Effector CD8-positive, alpha-beta T cell (primary cell): ENCODE data around the gene DDB1.

Experiments used
- DNase-seq: peaks from one replicate; lab custom pipeline; 2025; lab: John Stamatoyannopoulos, UW

DDB1 gene

DNA sequence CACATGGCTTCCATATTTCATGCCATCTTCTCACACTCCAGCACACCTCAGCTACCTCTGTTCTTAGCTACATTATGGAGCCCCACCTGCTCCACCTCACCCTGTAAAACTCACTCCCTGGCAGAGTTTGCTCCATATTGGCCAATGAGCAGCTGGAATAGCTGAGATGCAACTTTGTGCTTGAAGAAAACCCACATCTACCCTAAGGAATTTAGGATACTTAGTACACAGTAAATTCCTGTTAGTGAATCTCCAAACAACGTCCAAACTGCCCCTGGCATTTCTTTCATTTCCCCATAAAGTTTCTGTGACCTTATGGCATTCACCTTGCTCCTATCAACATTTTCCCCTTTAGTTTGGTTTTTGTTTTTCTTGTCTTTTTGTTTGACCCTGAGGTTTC is 35.6 kb downstream of the DDB1 start:
- DNase-seq = no peak

DNA sequence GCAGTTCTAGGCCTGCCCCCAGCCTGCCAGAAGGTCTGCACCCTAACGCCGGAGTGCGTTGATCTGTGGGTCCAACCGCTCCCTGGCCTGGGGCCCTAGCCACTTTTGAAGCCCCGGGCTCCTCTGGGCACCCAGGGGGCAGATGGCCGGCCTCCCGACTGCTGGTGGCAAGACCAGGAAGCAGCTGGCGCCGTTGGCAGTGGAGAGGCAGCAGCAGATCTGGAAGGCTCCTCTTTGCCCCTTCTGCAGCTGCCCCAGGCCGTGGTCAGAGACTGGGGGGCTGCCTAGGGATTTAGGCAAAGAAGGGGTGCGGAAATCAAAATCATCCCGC is 37.3 kb downstream of the DDB1 start:
- DNase-seq = no peak

DNA sequence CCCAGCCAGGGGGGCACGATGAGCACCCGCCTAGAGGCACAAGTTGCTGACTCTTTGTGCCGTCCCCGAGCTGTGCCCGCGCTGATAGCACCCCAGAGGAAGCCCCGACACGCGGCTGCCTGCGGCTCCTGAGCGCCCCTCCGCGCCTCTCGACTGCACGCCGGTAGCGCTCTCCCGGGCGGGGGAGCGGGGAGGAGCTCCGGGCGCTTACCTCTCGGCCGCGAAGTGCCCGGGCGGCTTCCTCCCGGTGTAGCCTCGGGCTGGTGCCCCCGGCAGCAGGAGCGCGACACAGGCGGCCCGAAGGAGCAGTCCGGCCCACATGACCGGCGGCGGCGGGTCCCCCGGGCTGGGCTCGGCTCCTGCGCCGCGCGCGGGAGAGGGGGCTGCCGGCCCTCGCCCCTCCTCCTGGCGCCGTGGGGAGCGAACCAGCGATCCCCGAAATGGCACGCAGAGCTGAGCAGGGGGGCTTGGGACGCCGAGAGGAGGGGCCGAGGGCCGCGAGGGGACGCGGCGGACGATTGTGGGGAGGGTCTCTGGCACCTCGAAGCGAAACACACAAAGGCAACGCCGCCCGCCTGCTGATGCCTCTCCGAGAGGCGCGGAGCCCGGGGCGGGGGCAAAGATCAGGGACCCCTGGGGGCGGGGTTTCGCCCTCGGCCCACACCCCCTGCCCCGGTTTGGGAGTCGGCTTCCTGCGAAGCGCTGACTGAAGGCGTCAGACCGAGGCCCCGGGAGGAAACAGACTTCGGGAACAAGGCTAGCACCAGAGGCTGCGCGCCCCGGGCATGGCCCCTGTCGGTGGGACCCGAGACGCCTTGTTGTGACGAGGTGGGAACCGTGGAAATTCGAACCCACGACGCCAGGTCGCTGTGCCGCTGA is 37.9 kb downstream of the DDB1 start, which contains the start of gene VWCE:
VWCE (minus strand) TSS at position 600 of the 879 bp plus-strand sequence; CDS start at position 321, 279 bp downstream.
- DNase-seq = peak; percentile 19

DNA sequence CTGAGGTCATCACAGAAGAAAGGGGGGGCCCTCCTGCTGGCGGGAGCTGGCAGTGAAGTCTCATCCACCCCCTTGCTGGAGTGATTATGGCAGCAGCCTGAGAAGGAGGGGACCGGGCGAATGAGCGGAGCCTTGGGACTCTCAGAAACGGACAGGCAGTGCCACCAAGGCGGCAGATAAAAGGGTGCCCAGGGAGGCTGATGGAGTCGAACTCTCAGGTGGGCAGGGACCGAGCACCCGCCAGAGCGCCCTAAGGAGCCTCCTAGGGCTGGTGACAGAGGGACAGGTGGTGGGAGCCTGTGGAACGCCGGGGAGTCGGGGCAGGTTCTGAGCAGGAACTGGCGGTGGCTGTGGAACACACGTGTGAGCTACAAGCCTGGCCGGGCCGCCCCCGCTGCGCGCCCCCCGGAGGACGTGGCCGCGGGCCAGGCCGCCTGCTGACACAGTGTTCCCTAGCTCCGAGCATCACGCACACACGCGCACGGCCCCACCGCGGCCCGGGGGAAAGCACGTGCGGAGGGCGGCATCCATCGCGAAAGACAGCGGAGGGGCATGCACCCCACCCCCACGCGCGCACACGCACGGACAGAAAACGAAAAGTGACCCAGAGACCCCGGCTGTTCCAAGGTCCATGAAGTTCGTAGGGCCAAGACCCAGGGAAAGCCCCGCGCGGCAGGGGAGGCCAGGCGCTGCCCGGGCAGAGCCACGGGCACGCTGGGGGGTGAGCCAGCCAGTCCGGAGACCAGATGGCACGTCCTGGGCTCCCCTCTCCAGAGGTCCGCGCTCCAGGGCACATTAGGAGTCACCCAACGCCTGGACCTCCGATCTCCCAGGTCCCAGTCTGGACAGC is 38.8 kb downstream of the DDB1 start:
- DNase-seq = peak; percentile 2

DNA sequence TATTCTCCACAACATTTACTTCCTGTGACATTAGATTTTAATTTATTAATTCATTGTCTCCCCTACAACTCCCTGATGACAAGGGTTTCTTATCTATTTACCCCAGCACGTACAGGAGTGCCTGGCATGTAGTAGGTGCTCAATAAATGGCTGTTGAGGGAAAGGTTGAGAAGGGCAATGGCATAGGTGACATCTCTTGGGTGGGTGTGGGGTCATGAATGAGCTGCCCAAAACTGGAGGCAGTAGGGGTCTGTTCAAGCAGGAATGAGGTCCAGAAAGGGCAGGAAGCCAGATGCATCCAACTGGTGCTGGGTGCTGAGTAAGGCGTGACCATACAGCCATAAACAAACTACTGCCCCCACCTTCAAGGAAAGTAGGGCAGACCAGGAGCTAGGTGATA is 40.5 kb downstream of the DDB1 start:
- DNase-seq = no peak

DNA sequence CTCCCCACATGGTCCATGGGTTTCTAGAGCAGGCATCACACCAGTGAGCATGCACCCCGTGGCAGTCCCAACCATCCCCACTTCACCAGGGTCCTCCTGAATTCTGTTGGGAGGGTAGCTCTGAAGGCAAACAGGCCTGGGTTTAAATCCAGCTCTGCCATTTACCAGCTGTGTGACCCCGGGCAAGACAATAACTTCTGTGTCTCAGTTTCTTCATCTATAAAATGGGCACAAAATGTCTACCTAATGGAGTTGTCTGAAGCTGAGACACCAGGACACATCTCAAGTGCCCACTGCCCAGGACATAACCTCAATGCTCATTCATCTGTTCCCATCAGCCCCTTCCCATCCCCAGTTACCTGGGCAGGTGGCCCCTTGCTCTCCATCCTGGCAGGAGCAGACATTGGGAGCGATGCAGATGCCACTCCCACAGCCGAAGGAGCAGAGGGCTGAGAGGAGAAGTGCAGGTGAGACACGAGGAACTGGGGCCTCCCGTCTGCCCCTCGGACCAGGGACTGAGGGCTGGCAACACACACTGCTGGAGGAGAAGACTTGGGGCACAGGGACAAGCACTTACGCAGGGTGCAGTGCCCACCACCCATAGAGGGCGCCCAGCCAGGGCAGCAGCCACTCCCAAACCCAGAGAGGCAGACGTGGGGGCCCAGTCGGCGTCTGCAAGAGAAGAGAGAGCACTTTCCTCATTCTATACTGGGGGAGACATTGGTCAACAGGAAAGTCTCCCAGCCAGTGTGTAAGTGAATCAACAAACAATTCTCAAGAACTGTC is 41.8 kb downstream of the DDB1 start:
- DNase-seq = no peak

DNA sequence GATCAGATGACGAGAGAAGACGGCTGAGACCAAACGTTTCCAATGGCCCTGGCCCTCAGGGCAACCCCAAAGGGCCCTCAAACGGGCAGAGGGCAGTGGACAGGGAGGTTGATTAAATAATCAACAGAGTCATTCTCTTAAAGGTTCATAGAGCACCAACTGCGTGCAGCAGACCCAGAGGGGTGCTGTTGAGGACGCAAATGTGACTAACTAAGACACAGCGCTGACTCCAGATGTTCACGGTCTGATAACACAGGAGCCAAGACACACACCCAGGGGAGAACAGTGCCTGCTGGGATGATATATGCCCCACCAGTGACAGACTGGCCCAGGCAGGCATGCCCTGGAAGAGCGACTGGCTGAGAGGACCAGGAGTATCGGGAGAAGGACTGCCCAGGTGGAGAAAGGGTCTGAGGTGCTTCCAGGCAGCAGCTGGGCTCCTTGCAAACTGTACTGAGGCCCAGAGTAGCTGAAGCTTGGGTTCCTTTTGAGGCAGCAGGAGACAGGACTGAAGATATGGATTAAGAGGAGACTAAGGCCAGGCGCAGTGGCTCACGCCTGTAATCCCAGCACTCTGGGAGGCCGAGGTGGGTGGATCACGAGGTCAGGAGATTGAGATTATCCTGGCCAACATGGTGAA is 45.4 kb downstream of the DDB1 start:
- no peak for DNase-seq

DNA sequence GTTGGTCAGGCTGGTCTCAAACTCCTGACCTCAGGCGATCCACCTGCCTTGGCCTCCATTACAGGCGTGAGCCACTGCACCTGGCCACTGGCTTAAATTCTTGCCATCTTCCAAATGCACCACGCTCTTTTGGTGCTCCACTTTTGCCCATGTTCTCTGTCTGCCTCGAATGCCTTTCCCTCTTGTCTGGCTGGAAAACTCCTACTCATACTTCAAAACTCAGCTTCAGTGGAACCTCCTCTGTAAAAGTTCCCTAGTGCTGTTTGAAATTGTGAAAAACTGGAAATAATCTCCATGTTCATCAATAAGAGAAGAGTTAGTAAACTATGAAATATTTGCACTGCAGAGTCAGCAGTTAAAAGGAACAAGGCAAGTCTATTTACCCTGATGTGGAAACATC is 49.3 kb downstream of the DDB1 start:
- DNase-seq = no peak

DNA sequence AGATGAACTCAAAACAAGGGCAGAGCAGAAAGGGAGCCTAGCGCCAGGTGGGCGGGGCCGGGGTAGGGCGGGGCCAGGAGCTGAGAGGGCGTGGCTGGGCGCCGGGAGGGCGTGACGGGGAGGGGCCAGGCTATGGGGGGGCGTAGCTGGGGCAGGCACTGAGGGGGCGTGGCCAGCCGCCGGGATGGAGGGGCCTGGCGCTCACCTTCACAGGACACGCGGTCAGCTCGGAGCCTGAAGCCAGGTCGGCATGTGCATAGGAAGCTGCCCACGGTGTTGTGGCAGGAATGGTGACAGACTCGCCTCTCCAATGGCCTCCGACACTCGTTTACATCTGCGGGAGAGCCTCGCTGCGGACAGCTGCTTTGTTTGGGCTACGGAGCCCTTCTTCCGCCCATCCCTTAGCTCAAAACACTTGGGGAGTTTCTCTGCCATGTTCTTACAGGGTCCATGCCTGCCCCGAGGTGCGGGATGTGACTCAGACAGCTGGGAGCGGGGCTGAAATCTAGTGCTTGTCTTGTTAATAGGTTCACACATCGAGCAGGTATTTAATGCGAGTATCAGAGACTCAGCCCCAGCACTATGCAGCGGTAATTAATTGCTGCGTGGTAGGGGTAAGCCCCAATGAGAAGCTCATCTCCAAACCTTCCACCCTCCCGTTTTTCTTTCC is 51.2 kb downstream of the DDB1 start:
- no peak for DNase-seq

DNA sequence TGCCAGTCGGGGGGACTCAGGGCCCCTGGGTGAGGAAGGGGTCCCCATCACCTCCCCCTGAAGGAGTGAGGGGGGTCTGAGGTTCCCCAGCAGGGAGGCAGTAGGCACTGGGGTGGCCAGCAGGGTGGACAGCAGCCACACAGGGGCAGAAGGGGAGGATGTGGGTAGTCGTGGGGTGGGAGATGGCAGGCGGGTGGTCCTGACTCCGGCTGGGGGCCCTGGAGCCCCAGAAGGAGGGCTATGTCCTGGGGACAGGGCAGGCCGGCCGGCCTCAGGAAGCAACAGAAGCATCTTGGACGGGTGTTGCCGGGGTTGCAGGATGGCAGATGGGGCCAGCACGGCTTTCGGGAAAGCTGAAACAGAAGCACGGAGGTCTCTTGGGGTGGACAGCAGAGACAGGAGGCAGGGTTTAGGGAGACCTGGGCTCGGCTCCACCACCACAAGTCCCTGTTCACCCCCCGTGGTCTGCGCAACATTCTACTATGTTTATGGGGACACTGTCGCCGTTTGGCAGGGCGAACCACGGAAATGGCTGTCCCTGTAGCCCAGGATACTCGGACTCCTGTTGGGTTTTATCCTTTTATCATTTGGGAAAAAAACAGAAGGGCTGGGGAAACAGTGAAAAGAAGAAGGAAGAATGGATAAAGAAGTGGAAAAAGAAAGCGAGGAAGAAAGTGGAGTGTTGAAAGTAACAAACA is 51.9 kb downstream of the DDB1 start:
- no peak for DNase-seq

DNA sequence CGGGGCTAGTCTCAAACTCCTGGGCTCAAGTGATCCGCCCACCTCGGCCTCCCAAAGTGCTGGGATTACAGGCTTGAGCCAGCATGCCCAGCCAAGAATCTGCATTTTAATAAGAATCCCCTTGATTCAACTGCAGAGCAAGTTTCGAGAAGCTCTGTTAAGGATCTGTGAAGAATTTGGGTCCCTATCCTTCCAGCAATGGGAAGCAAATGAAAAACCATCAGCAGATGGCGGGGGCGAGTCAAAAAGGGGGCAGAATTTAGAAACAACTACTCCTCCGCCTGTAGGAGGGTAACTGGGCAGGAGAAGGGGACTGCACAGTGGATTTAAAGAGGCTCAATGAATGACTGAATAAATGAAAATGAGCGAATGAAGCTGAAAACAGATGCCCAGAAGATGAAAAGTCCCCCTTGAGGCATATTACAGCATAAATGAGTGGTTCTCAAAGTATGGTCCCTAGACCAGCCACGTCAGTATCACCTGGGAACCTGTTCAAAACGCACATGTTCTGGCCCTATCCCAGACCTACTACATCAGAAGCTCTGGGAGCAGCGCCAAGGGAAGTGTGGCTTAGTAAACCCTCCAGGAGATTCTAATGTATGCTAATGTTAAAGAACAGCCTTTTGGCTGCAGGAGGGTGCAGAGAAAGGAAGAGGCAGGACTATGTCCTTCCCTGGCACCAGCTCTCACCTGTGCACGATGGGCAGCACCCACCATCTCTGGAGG is 52.8 kb downstream of the DDB1 start:
- DNase-seq = no peak

DNA sequence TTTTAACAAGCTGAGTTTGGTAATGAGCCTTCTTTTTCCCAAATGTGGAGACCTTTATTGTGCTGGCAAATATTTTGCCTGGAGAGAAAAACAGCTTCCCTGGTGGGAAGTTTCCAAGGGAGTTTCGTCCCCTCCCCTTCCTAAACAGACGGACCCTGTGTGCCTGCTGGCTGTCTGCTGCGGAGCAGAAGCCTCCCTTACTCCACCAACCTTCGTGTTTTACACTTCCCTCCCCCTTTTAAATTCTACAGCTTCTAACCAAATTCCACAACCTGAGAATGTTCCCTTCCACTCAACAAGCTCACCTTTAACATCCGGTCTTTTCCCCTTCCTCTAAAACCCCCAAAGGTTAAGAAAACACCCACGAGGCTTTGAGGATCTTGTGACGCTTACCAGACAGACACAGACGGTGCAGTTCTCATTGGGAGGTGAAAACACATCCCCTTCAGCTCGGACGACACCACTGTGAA is 54.9 kb downstream of the DDB1 start:
- DNase-seq = no peak

DNA sequence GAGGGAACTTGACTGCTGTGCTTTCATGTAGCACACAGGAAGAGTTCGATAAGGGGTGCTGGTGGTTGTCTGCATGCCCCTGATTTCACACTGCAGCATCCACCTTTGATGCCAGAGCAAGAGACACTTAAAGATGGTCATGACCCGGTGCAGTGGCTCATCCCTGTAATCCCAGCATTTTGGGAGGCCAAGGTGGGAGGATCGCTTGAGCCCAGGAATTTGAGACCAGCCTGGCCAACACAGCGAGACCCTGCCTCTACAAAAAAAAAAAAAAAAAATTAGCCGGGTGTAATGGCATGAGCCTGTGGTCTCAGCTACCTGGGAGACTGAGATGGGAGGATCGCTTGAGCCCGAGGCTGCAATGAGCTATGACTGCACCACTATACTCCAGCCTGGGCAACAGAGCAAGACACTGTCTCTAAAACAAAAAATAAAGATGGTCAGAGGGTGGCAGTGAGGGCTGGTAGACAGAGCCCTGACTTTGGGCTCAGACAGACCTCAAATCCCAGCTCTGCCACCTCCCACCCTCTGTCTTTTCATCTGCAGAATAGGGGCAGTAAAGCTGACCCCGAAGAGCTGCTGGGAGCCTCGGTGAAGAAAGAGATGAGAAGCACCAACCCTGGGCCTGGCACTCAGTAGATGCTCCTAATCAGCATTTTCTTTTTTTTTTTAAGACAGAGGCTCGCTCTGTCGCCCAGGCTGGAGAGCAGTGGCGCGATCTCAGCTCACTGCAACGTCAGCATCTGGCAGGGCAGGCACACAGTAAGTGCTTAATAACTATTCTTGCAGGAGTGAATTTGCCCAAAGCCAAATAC is 55.5 kb downstream of the DDB1 start:
- DNase-seq = no peak

DNA sequence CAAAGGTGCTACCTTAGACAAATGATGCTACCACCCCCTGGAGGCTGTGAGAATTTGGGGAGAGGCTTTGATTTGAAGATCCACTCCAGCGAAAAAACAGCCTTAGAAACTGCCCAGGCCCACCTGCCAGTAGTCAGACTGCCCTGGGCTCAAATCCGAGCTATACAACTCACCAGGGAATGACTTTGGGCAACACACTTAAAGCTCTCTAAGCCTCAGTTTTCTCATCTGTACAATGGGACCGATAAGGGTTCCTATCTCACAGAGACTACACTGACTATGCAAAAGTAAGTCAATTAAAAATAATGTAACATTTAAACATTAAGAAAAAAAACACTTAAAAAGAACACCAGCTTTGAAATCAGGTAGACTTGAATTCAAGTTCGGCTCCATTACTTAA is 57.7 kb downstream of the DDB1 start:
- DNase-seq = no peak

DNA sequence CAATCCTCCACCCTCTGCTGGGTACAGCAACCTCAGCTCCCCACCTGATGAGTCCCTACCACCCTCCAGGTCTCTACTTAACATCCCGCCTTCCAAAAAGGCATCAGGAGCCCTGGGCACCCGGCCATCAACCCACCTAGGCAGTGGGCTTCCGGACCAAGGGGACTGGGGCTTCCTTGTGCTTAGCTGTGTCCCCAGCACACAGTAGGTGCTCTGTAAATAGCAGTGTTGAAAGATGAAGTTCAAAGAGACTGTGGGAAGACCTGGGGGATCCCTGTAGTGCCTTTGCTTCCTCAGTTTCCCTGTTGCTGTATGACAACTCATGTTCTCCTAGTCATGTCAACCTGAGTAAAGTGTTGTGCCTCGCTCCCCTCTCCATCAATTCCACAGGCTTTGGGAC is 58.8 kb downstream of the DDB1 start:
- no peak for DNase-seq

DNA sequence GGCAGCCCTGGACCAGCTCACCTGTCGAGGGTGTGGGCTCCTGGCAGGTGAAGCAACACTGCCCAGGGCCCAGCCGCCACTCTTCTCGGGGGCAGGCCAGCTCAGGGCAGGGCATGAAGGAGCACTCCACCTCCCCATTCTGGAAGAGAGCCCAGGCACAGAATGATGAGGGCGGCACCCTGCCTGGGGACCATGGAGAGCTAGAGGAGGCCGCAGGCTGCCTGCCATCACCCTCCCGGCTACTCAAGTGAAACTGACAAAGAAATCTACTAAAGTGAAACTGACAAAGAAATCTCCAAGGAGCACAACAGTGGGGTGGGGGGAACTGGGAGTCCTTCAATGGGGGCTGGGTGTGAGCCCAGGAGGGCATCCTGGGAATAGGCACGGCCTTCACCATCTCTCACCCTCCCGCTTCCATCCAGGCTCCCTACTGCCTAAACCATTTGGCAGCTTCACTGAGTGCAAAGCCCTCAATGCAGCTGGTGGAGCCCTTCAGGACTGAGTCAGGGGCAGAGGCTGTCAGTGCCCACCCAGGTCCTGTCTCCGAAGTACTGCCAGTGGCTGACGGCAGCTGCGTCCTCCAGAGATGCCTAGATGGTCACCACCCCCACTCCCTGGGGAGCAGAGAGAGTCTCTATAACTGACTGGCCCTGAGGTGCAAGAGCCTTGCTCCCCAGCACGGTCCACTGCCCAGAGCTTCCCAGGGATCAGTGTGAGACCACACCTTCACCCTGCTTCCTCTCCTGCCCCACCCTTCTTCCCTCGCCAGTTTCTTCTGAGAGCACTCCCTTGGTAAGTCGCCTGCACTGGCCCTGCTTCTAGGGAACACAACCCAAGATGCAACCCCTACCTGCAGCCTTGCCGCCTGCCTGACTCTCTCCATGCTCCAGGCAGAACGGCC is 59.5 kb downstream of the DDB1 start:
- no peak for DNase-seq

DNA sequence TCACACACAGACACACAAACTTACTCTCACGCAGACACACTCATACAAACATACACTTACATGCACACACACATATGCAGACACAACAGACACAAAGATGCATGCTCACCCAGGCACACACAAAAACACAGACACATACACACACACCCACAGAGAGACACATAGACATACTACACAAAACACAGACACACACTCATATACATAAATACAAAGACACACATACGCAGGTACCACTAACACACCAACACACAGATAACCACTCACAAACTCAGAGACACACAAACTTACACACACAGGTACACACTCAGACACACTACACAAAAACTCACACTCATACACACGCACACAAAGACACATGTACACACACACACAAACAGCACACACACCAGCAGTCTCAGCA is 60.2 kb downstream of the DDB1 start:
- no peak for DNase-seq
